GM12878 (cell line): ENCODE measurements around the gene ZNF646. TPM values are rescaled to one million over a fixed set of nuclear protein-coding genes. Genes with fewer than 3 reads are reported as not detected.

ENCODE experiments used
- ATAC-seq: fragments of 200-7000 bp; cut with Tn5 transposase; 3 replicates; pipeline ENCODE4 v1.9.1; 2020; ENCODE audit warnings: mild to moderate bottlenecking, moderate library complexity
- BruUV-seq: library from RNA; stranded (reverse); fragments of 400-500 nt; replicated peaks from 2 replicates; lab custom pipeline; 2021; lab: Mats Ljungman, UMichigan
- CTCF ChIA-PET: fragments of 300-600 bp; sonication (Branson Sonifier 250); formaldehyde crosslinking; extraction: SDS; loops from one replicate; lab custom pipeline; 2021; ENCODE audit warnings: inconsistent platforms; lab: Yijun Ruan, JAX
- POLR2A ChIA-PET: fragments of 350-600 bp; formaldehyde crosslinking; extraction: SDS; loops from one replicate; lab custom pipeline; 2021; ENCODE audit warnings: inconsistent platforms; lab: Charles Lee
- RAD21 ChIA-PET: fragments of 300-600 bp; sonication (Branson Sonifier 250); formaldehyde crosslinking; loops from one replicate; lab custom pipeline; 2023; ENCODE audit warnings: antibody characterized with exemption; ENCODE audit not compliant: unreplicated experiment; lab: Charles Lee
- SMC1A ChIA-PET: fragments of 300-600 bp; sonication (Branson Sonifier 250); formaldehyde crosslinking; loops from one replicate; lab custom pipeline; 2023; ENCODE audit not compliant: unreplicated experiment, uncharacterized antibody; lab: Charles Lee
- DNase-seq: peaks from one replicate; pipeline ENCODE4 v3.0.0-alpha.2; 2011; ENCODE audit warnings: low read depth, low spot score
- FAIRE-seq: peaks from 3 replicates; lab custom pipeline; 2011; peaks lifted over from hg19 to GRCh38; lab: Jason Lieb, UNC
- H2AFZ ChIP-seq: 2 replicates; pipeline ENCODE4 v1.6.0; 2011; ENCODE audit warnings: low read depth, low read length, control low read depth; ENCODE audit not compliant: control insufficient read depth
- H3K27ac ChIP-seq: 2 replicates; pipeline ENCODE4 v1.5.1; 2011; ENCODE audit warnings: control low read depth; ENCODE audit not compliant: control insufficient read depth, insufficient read depth
- H3K27me3 ChIP-seq, 2 experiments: replicated peaks in 1 of 2; 2 replicates each; pipeline versions ENCODE4 v1.6.0 to v1.6.1; 2011; ENCODE audit warnings: low read length in 1 of 2; ENCODE audit not compliant: control insufficient read depth in 2 of 2, insufficient read depth in 2 of 2
- H3K36me3 ChIP-seq, 2 experiments: 2 replicates each; pipeline ENCODE4 v1.5.1; 2011; ENCODE audit warnings: low read length in 1 of 2; ENCODE audit not compliant: control insufficient read depth in 2 of 2, insufficient read depth in 2 of 2
- H3K4me1 ChIP-seq: 2 replicates; pipeline ENCODE4 v1.6.1; 2011; ENCODE audit warnings: mild to moderate bottlenecking, low read length, moderate library complexity, mixed read lengths; ENCODE audit not compliant: control insufficient read depth, insufficient read depth
- H3K4me2 ChIP-seq: 2 replicates; pipeline ENCODE4 v1.6.0; 2011; ENCODE audit warnings: control low read depth; ENCODE audit not compliant: control insufficient read depth, insufficient read depth
- H3K4me3 ChIP-seq: fragments of 200-600 bp; sonication (generic); 2 replicates; pipeline ENCODE4 v1.5.1; 2016
- H3K79me2 ChIP-seq: 2 replicates; pipeline ENCODE4 v1.6.0; 2011; ENCODE audit warnings: low read length; ENCODE audit not compliant: control insufficient read depth, insufficient read depth
- H3K9ac ChIP-seq: 2 replicates; pipeline ENCODE4 v1.8.0; 2011; ENCODE audit warnings: low read length, control low read depth, mixed read lengths; ENCODE audit not compliant: control insufficient read depth, insufficient read depth
- H3K9me3 ChIP-seq: replicated peaks from 3 replicates; pipeline ENCODE4 v1.5.1; 2011; ENCODE audit warnings: mild to moderate bottlenecking, low read length; ENCODE audit not compliant: control insufficient read depth, insufficient read depth
- H4K20me1 ChIP-seq: 2 replicates; pipeline ENCODE4 v1.6.0; 2011; ENCODE audit not compliant: control insufficient read depth, insufficient read depth
- BCL11A ChIP-seq: IDR thresholded peaks from 2 replicates; pipeline ENCODE4 v1.6.1; 2011; ENCODE audit warnings: low read depth, low read length
- CEBPB ChIP-seq, 2 experiments: fragments of 150-350 bp in 1 of 2; IDR thresholded peaks; 2 replicates each; pipeline ENCODE4 v1.6.1; 2012 to 2014; ENCODE audit warnings: low read depth in 2 of 2, low read length in 2 of 2, borderline replicate concordance in 1 of 2, inconsistent platforms in 1 of 2
- HDAC2 ChIP-seq: fragments of 200-600 bp; sonication (generic); IDR thresholded peaks from 2 replicates; pipeline ENCODE4 v1.6.1; 2017
- IRF4 ChIP-seq: IDR thresholded peaks from 2 replicates; pipeline ENCODE4 v1.6.1; 2011; ENCODE audit warnings: low read depth, low read length
- JUND ChIP-seq: IDR thresholded peaks from 2 replicates; pipeline ENCODE4 v1.6.1; 2012; ENCODE audit warnings: low read depth, mild to moderate bottlenecking, low read length, improper control_type of control experiment, moderate library complexity
- PAX5 ChIP-seq: IDR thresholded peaks from 2 replicates; pipeline ENCODE4 v1.6.1; 2011; ENCODE audit warnings: low read depth, low read length, borderline replicate concordance
- RB1 ChIP-seq: fragments of 450-650 bp; formaldehyde crosslinking; IDR thresholded peaks from 2 replicates; pipeline ENCODE4 v1.6.1; 2017; ENCODE audit warnings: mild to moderate bottlenecking, borderline replicate concordance
- RELB ChIP-seq: fragments of 450-650 bp; IDR thresholded peaks from 2 replicates; pipeline ENCODE4 v1.6.1; 2017; ENCODE audit warnings: low read depth, mild to moderate bottlenecking, moderate library complexity
- YBX1 ChIP-seq: fragments of 450-650 bp; IDR thresholded peaks from 2 replicates; pipeline ENCODE4 v1.6.1; 2016; ENCODE audit warnings: antibody characterized with exemption
- WGBS: methylation state at CpG from one replicate; pipeline ENCODE4 v1.1.6; 2016; ENCODE audit warnings: low lambda C conversion rate; ENCODE audit not compliant: insufficient replicate concordance, insufficient coverage; ENCODE audit errors: missing lambda C conversion rate; 5-methylcytosine and 5-hydroxymethylcytosine counted together
- in situ Hi-C: fragments of 300-500 bp; cut with MboI; formaldehyde crosslinking; loops from 9 replicates; pipeline ENCODE4 v1.14.3; 2018; ENCODE audit warnings: mixed read lengths
- intact Hi-C: fragments of 100-400 bp; cut with micrococcal nuclease; formaldehyde crosslinking; loops from one replicate; pipeline ENCODE4 v1.14.2; 2022; ENCODE audit not compliant: unreplicated experiment
- polyA plus RNA-seq, 11 experiments: library from polyadenylated mRNA; depleted of rRNA in 4 of 11; unstranded in 6 of 11; stranded (reverse) in 5 of 11; fragments of >200 nt; fragmentation: Nextera tagmentation in 4 of 11; fragmentation: Illumina TruSeq in 1 of 11; extraction: Ambion mirVana in 4 of 11; extraction: Trizol in 1 of 11; gene quantifications; 1 replicate in 1 of 11; 2 replicates in 10 of 11; pipeline versions ENCODE4 v1.2.1 to v1.2.3, GENCODE V29; 2011 to 2016; ENCODE audit warnings: inconsistent platforms in 2 of 11, missing spikeins in 2 of 11, low read depth in 1 of 11
- total RNA-seq, 4 experiments: library from RNA; depleted of rRNA in 3 of 4; stranded (reverse); fragments of >200 nt in 3 of 4; fragmentation: Illumina TruSeq in 1 of 4; extraction: Trizol in 1 of 4; gene quantifications; 2 replicates each; pipeline versions ENCODE4 v1.2.1 to v1.2.3, GENCODE V29; 2013 to 2021

ZNF646 gene
- total and polyA plus RNA-seq, 10 of the 15 experiments (the other 5 are each of a cell fraction or from before 2014, with no cell fraction given), result 0.10 to 21.8 (median 6.4) TPM

- no peaks in the 10 kb centered on the region for H3K9me3 ChIP-seq
- RAD21 ChIA-PET, result no interaction called here
- H3K9ac ChIP-seq, result no peak overlapping the region
- intact Hi-C loops, result no loop called here
- H3K36me3 ChIP-seq, result peaks cover 1 to 17% of the 10 kb centered on the region in 2 experiments; a peak in 3 of 4 replicates
- DNase-seq, result no peak
- FAIRE-seq, result no peak
- no peaks in the 10 kb centered on the region for H4K20me1 ChIP-seq
- no peak overlapping the region for H2AFZ ChIP-seq
- ATAC-seq, result no peak
- WGBS, result 93% methylated on average over 2 of the region's 2 CpGs
- no peaks in the 10 kb centered on the region; the same call in 1 of the 2 replicates for H3K4me1 ChIP-seq
- CTCF ChIA-PET, result no interaction called here
- H3K4me3 ChIP-seq, result no peak overlapping the region
- peaks cover 4% of the 10 kb centered on the region for H3K79me2 ChIP-seq
- no peak overlapping the region for H3K4me2 ChIP-seq
- TF ChIP-seq RB1, result no peak
- TF ChIP-seq YBX1, result no peak
- TF ChIP-seq HDAC2, result no peak
- TF ChIP-seq CEBPB (IDR thresholded peaks at IDR 0.05; ENCODE audit: borderline replicate concordance in 1 of 2, low read depth in 2 of 2, low read length in 2 of 2), result no peak
- no peak for TF ChIP-seq BCL11A
- no peak for TF ChIP-seq IRF4
- TF ChIP-seq RELB, result no peak
- TF ChIP-seq PAX5, result no peak
- TF ChIP-seq JUND, result no peak
- no peak overlapping the region for H3K27ac ChIP-seq
- H3K27me3 ChIP-seq, result no peaks in the 10 kb centered on the region
- no TSS peak for BruUV-seq
- SMC1A ChIA-PET, result no interaction called here
- POLR2A ChIA-PET, result interaction anchor here (0.6 kb wide), 2 partner anchors 107 to 154 kb away, joined by 3 to 4 read pairs; no protein-coding TSS in a partner anchor
- in situ Hi-C loops, result no loop called here
Measured at GRCh38 chr16:31038993-31039392, 35.2 kb upstream of the ZNF646 start.
